ENCODE results near the gene ARHGAP26.
"Not testable (repeated sequence)": the region's sequence is repeated elsewhere in the genome, so short reads cannot be mapped to it uniquely, and the experiment has no call there.

DNA sequence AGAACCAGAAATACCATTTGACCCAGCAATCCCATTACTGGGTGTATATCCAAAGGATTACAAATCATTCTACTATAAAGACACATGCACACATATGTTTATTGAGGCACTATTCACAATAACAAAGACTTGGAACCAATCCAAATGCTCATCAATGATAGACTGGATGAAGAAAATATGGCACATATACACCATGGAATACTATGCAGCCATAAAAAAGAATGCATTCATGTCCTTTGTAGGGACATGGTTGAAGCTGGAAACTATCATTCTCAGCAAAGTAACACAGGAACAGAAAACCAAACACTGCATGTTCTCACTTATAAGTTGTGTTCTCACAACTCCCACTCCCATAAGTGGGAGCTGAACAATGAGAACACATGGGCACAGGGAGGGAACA lies 225.4 kb downstream of the ARHGAP26 start:
- TF ChIP-seq, protein P1, sequence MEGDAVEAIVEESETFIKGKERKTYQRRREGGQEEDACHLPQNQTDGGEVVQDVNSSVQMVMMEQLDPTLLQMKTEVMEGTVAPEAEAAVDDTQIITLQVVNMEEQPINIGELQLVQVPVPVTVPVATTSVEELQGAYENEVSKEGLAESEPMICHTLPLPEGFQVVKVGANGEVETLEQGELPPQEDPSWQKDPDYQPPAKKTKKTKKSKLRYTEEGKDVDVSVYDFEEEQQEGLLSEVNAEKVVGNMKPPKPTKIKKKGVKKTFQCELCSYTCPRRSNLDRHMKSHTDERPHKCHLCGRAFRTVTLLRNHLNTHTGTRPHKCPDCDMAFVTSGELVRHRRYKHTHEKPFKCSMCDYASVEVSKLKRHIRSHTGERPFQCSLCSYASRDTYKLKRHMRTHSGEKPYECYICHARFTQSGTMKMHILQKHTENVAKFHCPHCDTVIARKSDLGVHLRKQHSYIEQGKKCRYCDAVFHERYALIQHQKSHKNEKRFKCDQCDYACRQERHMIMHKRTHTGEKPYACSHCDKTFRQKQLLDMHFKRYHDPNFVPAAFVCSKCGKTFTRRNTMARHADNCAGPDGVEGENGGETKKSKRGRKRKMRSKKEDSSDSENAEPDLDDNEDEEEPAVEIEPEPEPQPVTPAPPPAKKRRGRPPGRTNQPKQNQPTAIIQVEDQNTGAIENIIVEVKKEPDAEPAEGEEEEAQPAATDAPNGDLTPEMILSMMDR (IDR thresholded peaks at IDR 0.05; ENCODE audit: low read length) = not testable (repeated sequence)
- TF ChIP-seq EZH2 (IDR thresholded peaks at IDR 0.05; ENCODE audit: borderline replicate concordance, low read length) = not testable (repeated sequence)
